HFF-Myc (cell line): ENCODE data around the gene SCLY.
A peak's percentile ranks its signal among the peaks of the same experiment; 100 is the strongest.
"Not testable (repeated sequence)": the region's sequence is repeated elsewhere in the genome, so short reads cannot be mapped to it uniquely, and the experiment has no call there.

ENCODE experiments used
- DNase-seq: peaks from one replicate; pipeline ENCODE4 v3.0.0-alpha.2; 2011; ENCODE audit warnings: low read depth; ENCODE audit errors: extremely low read depth
- H3K4me3 ChIP-seq: replicated peaks from 2 replicates; pipeline ENCODE4 v1.5.1; 2011; ENCODE audit warnings: low read depth, mild to moderate bottlenecking, control low read depth, low read length
- TF ChIP-seq, protein P1 (sequence below): IDR thresholded peaks from 2 replicates; pipeline ENCODE4 v1.5.1; 2012; ENCODE audit warnings: mild to moderate bottlenecking, low read depth, low read length, control low read depth; ENCODE audit errors: missing control alignments

Gene SCLY

DNA sequence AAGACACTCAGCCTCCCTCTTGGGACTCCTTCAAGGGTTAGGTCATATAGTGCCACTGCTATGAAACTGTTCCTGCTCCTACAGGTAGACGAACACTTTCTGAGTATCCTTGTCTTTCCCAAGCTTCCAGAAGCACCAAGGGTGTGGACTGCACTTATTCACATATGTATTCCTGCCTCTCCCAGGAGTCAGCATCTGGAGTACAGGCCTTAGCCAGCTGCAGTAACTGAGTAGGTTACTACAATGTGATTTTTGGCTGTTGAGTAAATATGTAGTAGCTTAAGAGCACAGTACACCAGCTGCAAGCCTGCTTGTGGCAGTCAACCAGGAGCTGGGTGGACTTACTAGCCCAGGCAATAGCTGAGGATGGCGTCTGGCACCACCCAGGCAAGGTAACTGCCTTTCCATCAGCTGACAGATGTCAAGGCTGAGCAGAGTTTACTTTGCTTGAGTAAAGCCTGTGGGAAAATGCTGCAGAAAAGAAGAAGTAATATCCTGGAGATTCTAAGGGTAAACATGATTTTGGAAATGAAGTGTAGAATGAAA is 14.0 kb upstream of the SCLY start:
- DNase-seq, result no peak
- H3K4me3 ChIP-seq, result no peak overlapping the region
- TF ChIP-seq, protein P1, sequence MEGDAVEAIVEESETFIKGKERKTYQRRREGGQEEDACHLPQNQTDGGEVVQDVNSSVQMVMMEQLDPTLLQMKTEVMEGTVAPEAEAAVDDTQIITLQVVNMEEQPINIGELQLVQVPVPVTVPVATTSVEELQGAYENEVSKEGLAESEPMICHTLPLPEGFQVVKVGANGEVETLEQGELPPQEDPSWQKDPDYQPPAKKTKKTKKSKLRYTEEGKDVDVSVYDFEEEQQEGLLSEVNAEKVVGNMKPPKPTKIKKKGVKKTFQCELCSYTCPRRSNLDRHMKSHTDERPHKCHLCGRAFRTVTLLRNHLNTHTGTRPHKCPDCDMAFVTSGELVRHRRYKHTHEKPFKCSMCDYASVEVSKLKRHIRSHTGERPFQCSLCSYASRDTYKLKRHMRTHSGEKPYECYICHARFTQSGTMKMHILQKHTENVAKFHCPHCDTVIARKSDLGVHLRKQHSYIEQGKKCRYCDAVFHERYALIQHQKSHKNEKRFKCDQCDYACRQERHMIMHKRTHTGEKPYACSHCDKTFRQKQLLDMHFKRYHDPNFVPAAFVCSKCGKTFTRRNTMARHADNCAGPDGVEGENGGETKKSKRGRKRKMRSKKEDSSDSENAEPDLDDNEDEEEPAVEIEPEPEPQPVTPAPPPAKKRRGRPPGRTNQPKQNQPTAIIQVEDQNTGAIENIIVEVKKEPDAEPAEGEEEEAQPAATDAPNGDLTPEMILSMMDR, result no peak

DNA sequence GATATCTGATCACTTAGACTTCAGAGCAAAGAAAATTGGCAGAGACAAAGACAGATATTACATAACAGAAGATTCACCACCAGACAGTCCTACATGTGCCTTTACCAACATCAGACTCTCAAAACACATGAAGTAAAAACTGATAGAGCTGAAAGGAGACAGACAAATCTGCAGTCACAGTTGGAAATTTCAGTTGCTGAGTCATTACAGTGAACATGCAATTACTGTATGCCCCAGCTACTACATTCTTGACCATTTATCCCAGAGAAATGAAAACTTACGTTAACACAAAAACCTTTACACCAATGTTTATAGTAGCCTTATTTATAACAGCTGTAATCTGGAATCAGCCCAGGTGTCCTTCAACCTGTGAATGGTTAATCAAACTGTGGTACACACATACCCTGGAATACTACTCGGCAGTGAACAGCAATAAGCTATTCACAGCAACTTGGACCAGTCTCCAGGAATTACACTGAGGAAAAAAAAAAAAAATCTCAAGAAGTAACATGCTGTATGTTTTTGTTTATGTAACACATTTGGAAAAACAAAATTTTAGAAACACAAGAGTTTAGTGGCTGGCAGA is 7.5 kb upstream of the SCLY start:
- DNase-seq, result no peak
- TF ChIP-seq, protein P1, result no peak
- no peak overlapping the region for H3K4me3 ChIP-seq

DNA sequence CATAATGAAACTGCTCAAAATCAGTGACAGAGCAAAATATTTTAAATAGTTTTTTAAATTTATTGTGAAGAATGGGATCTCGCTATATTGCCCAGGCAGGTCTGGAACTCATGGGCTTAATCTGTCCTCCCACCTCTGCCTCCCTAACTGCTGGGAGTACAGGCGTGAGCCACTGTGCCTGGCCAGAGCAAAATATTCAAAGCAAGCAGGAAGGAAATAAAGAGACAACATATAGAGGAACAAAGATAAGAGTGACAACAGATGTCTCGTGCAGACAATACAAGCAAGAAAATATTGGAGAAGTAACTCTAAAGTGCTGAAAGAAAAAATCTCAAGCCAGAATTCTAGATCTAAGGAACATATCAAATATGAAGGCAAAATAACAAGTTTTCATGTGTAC is 5.0 kb upstream of the SCLY start:
- DNase-seq, result no peak
- TF ChIP-seq, protein P1, result no peak
- no peak overlapping the region for H3K4me3 ChIP-seq

DNA sequence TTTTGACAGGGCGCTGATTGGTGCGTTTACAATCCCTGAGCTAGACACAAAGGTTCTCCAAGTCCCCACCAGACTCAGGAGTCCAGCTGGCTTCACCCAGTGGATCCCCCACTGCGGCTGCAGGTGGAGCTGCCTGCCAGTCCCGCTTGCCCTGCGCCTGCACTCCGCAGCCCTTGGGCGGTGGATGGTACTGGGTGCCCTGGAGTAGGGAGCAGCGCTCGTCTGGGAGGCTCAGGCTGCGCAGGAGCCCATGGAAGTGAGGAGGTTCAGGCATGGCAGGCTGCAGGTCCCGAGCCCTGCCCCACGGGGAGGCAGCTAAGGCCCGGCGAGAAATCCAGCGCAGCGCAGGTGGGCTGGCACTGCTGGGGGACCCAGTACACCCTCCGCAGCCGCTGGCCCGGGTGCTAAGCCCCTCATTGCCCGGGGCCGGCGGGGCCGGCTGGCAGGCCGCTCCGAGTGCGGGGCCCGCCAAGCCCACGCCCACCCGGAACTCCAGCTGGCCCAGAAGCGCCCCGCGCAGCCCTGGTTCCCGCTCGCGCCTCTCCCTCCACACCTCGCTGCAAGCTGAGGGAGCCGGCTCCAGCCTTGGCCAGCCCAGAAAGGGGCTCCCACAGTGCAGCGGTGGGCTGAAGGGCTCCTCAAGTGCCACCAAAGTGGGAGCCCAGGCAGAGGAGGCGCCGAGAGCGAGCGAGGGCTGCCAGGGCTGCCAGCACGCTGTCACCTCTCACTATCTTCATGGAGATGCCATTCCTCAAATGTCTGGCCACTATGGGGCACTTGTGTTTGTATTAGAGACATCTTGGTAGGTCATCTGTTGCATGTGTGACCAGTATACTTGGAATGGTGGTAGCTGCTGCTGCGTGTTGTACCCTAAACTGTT is 2.9 kb upstream of the SCLY start:
- not testable (repeated sequence) for DNase-seq, H3K4me3 ChIP-seq

DNA sequence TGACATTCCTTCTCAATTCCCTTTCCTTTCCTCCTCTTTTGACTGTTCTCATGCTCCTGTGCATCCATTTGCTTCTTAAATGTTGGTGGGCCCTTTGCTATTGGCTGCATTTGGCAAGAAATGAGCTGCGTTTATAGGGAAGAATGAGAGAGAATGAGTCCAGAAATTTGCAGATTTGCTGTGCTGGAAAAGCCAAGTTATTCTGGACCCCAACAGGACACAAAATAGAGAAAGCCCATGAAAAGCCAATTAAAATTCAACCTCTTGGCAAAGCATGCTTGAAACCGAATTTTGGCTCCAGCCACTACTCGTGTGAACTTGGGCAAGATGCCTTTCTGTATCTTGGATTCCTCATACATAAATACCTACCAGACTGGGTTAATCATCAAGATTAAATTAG is 1.3 kb upstream of the SCLY start:
- DNase-seq, result no peak
- peak overlapping the region; percentile 98; the same call in 1 of the 2 replicates for H3K4me3 ChIP-seq
- TF ChIP-seq, protein P1, result no peak

DNA sequence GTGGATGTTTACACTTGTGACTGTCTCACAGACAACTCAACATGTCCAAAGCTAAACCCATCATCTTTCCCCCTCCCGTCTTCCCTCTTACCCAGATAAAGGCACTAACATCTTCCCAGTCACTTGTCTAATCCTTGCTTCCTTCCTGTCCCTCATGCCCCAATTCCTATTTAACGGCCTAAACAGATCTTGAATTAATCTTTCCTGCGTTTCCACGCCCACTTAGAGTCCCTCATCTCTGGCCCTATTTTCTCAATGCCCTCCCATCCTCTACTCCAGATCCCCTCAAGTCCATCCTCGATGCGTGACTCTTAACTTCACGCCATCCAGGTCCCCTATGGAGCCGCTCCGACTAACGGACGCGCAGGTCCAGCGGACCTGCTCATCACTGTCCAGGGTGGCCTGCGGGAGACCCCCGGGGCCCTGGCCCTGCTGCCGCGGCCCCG is 682 bp upstream of the SCLY start:
- no peak for DNase-seq
- TF ChIP-seq, protein P1, result no peak
- peak overlapping the region; percentile 98 for H3K4me3 ChIP-seq

DNA sequence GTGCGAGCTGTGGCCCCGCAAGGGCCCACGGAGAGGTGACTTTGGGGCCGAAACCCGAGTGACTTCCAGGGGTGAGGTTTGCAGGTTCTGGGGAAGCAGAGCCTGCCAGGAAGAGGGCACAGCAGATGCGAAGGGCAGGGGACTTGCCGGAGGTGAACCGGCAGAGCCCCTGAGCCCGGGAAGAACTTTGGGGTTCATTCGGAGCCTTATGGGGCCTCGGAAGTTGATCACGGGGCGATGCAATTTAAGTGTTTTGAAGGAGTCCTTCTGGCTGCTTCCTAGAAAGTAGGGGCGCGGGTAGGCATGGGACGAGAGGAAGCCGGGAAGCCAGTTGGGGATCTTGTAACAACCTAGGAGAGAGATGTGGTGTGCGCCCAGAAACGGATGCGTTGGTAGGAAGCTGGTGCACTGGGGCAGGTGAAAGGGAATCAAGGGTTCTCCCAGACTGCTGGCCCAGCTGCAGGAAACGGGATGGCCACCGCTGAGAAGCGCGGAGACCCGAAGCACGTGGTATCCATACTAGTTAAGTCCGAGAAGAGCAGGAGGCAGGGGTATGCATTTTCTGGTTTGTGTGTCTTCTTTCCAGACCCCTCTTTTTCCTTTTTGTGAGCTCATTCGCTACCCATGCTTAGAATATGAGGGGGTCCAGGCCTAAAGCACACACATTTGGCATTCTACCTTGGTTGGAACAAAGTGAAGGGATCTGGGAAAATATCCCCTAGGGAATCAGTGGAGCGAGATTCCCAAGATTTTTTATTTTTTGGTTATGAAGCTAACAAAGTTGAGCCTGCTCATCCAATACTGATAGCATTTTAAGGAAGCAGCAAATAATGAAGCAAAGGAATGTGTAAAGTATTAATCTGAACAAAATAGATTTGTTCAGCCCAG is 758 bp downstream of the SCLY start:
- DNase-seq, result no peak
- peak overlapping the region; percentile 98 for H3K4me3 ChIP-seq
- TF ChIP-seq, protein P1, result no peak
